Astrocyte of the hippocampus (primary cell): ENCODE measurements around the gene IZUMO4.
"Not testable (repeated sequence)": the region's sequence is repeated elsewhere in the genome, so short reads cannot be mapped to it uniquely, and the experiment has no call there.

Experiments
- DNase-seq: peaks from one replicate; pipeline ENCODE4 v3.0.0; 2011; ENCODE audit warnings: low read depth, low spot score

IZUMO4 gene

DNA sequence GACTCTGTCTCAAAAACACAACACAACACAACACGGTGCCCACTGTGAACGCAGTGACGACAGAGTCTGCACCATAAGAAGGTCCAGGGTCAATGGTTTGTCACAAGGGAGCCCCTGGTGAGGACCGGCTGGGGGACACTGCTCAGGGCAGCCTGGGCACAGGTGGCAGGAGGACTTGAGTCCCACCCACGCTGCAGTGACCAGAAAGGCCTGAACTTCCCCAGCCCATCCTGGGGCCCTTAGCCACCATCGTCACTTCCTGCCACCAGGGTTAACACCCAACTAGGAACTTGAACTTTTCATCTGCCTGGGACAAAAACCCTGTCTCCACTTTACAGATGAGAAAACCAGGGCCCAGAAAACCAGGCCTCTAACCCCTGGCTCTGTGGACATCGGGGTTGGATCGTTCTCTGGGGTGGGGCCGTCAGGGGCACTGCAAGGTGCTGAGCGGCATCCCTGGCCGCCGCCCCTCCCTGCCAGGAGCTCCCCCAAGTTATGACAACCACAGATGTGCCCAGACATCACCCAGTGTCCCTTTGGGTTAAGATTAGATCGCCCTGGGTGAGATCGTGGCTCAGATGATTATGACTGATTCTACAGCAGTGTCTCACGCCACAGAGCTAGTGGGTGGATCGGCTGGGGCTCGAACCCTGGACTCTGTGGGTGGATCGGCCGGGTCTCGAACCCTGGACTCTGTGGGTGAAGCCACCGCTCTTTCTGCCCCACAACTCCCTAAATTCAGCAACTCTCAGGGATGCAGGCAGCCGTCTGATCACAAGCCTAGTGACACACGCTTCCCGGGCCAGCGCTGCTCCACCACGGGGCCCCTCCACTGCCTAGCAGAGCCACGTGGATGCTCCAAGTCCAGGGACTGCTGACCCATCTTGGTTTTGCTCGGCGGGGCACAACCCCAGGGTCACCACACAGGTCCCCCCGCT, 14.6 kb upstream of the IZUMO4 start:
- DNase-seq = no peak

DNA sequence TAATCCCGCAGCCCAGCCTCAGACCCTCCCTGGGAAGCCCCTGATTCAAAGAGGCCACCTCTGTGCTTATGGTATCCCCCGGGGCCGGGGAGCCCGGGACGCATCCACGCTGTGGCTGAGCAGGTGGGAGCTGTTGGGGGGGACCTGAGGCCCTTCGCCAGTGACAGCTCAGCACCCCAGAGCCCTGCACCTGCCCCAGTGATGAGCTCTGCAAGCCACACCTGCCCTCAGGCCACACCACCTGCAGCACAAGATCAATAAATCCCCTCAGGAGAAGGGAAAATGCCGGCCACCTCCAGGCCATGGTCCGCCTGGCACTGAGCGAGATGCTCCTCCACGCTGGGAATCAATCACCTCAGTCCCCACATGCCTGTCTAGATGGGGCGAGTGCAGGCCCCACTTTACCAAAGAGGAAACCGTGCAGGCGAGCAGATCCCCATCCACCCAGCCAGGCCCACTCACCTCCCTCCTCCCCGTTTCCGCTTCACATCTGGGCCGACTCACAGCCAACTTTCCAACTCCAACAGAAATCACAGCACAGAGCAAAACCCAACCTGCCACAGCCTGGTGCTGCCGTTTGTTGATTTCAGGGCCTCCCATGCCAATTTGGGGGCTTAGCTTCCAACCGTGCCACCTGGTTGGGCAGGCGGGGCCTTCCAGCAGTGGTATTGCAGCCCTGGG, 13.4 kb upstream of the IZUMO4 start:
- DNase-seq = no peak

DNA sequence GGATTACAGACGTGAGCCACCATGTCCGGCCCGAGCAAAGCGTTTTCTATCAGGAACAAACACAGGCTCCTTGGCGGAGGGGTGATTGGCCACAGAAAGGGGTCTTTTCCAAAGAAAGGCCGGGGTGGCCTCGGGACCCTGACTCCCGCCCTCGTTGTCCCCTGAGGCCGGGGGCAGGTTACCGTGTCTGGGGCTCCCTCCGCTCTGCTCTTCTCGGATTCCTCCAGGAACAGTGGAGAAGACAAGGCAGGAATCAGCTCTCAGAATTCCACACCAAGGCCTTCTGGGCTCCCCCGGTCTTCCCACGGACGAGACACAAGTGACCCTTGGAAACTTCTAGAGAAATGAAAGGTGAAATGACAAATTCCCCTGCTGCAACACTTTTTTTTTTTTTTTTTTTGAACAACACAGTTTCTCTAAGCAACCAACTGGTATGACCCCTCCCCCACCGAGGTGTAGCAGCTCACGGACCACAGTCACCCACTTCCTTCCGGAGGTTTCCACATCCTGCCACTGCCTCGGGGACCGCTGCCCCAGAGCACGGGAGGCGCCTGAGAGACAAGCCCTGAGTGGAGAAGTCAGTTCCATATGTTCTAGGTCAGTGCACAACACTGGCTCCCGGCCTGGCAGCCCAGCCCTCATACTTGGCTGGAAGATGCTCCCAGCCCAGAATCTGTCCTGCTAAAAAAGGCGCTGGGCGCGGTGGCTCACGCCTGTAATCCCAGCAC, 11.6 kb upstream of the IZUMO4 start:
- DNase-seq = no peak

DNA sequence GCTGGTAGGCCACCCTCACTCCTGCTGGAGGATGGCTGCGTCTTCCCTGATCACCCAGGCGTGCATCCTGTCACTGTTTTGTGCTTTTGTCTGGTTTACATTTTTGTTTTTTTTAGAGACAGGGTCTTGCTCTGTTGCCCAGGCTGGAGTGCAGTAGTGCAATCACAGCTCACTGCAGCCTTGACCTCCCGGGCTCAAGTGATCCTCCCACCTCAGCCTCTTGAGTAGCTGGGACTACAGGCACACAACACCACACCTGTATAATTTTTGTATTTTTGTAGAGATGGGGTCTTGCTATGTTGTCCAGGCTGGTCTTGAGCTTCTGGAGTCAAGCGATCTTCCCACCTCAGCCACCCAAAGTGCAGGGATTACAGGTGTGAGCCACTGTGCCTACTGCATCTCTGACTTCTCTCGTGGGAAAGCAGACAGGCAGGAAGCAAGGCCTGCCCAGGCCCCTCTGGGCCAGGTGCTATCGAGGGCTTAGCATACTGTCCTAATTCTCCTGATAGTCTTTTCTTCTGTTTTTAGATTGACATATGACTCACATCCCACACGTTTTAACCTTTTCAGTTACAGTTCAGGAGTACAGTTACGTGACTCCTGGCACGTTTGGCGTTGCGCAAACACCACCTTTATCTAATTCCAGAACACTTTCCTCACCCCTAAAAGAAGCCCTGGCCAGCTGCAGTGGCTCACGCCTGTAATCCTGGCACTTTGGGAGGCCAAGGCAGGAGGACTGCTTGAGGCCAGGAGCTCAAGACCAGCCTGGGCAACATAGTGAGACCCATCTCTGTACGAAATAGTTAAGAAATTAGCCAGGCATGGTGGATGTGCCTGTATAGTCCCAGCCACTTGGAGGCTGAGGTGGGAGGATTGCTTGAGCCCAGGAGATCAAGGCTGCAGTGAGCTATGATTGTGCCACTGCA, 9.8 kb upstream of the IZUMO4 start:
- DNase-seq = not testable (repeated sequence)

DNA sequence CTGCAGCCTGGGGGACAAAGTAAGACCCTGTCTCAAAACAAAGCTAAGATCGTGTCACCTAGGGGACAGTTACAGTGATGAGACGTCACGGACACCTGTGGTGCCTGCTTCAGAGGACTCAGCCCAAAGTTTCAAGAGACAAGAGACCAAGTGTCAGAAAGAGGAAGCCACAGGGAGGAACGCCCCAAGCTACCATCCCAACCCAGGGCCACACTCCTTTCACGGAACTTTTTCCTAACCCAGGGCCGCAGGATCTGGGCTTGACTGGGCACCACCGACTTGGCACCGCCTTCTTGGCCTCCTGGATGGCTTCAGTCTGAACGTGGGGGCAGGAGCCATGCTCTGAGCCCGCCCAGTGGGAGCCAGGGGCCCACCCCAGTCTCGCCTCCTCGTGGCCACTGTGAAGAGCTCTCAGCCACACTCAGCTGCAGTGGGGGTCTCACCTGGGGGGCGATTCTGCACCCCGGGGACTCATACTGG, 9.1 kb upstream of the IZUMO4 start:
- DNase-seq = no peak

DNA sequence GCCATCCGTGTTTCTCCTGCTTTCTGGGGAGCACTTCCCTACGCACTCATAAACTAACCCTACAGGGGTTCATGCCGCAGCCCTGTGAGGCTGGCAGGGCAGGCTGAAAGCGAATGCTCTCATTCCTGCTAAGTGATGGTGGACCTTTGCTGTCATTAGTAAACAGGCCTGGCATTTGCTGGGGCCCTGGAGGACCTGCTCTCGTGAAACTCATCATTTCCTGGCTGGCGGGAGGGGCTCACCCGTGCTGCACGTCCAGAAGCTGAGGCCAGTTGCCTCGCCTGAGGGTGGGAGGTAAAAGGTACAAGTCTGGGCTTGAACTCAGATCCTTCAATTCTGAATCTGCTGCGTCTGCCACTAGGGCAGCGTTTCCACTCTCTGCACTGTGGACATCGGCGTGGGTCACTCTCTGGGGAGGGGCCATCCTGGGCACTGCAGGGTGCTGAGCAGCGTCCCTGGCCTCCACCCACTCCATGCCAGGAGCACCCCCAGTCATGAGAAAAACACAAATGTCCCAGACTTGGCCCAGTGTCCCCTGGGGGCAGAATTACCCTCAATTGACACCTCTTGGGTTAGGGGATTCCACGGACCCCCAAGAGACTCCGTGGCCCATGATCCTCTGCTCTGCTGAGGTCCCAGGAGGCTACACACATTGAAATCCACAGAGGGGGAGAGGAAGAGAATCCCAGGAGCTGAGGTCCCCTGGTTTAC, 7.6 kb upstream of the IZUMO4 start:
- DNase-seq = no peak

DNA sequence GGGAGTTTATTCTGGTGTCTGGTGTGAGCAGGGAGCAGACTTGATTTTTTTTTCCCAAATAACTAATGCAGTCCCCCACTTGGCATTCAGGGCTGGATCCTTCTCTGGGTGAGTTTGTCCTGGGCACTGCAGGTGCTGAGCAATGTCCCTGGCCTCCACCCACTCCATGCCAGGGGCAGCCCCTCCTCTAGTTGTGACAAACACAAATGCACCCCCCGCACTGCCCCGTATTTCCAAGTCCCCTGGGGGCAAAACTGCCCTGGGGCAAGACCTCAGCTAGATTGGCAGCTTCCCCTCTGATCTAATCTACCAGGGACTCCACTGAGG, 7.0 kb upstream of the IZUMO4 start:
- DNase-seq = no peak

DNA sequence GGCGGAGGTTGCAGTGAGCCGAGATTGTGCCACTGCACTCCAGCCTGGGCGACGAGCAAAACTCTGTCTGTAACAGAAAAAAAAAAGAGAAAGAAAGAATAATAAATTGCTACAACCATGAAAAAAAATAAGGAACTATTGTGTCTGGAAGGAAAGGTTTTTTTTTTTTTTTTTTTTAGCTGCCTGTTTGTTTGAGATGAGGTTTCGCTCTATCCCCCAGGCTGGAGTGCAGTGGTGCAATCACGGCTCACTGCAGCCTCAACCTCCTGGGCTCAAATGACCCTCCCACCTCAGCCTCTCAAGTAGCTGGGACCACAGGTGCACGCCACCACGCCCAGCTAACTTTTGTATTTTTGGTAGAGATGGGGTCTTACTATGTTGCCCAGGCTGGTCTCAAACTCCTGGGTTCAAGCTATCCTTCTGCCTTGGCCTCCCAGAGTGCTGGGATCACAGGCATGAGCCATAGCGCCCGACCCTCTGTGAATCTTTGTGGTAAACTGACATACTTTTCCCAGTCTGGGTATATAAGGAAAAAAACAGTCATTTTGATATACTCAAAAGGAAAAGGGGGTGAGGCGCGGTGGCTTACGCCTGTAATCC, 4.7 kb upstream of the IZUMO4 start:
- DNase-seq = not testable (repeated sequence)

DNA sequence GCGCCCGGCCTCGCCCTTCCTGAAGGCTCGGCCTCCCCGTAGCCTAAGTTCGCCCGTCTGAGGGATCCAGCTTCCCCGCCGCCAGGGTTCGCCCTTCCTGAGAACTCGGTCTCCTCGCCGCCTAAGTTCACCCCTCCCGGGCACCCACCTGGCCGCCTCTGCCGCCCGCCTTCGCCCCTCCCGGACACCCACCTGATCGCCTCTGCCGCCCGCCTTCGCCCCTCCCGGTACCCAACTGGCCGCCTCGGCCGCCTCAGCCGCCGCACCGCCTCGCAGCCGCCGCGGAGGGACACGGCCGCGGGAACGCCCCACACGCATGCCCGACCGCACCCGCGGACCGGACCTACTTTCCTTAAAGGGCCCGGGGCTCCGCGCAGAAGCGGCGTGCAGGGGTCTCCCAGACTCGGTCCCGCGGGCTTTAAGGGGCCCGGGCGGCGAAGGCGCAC, 658 bp upstream of the IZUMO4 start, which contains the start of gene MOB3A:
MOB3A (minus strand) TSS at position 293 of the 446 bp plus-strand sequence. CDS start 17,766 bp downstream, outside the sequence.
- DNase-seq = peak; percentile 97

DNA sequence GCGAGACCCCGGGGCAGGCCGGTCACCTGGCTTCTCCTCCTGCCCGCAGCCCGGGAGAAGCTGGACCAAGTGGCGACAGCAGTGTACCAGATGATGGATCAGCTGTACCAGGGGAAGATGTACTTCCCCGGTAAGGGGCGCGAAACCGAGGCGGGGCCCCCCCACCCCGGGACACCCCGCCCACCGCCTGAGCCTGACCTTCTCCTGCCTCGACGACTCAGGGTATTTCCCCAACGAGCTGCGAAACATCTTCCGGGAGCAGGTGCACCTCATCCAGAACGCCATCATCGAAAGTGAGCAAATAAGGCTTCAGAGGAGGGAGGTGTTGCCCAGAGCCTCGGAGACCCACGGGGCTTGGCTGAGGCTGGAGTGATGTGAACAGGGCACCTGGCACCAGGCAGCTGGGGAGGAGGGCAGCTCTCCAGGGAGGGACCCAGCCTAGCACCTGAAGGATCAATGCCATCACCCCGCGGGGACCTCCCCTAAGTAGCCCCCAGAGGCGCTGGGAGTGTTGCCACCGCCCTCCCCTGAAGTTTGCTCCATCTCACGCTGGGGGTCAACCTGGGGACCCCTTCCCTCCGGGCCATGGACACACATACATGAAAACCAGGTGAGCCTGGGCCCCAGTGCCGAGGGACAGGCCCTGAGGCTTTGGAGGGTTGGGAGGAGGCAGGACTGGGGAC, 629 bp downstream of the IZUMO4 start:
- no peak for DNase-seq

DNA sequence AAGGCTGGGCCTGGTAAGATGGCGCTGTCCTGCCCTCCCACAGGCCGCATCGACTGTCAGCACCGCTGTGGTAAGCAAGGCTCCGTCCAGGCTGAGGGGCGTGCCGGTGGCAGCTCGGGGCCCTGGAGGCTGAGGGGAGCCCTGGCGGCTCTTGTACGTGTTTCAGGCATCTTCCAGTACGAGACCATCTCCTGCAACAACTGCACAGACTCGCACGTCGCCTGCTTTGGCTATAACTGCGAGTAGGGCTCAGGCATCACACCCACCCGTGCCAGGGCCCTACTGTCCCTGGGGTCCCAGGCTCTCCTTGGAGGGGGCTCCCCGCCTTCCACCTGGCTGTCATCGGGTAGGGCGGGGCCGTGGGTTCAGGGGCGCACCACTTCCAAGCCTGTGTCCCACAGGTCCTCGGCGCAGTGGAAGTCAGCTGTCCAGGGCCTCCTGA, 1.2 kb downstream of the IZUMO4 start:
- no peak for DNase-seq

DNA sequence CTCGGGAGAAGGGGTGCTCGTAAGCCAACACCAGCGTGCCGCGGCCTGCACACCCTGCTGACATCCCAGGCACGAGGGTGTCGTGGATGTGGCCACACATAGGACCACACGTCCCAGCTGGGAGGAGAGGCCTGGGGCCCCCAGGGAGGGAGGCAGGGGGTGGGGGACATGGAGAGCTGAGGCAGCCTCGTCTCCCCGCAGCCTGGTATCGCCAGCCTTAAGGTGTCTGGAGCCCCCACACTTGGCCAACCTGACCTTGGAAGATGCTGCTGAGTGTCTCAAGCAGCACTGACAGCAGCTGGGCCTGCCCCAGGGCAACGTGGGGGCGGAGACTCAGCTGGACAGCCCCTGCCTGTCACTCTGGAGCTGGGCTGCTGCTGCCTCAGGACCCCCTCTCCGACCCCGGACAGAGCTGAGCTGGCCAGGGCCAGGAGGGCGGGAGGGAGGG, 2.4 kb downstream of the IZUMO4 start:
- no peak for DNase-seq

DNA sequence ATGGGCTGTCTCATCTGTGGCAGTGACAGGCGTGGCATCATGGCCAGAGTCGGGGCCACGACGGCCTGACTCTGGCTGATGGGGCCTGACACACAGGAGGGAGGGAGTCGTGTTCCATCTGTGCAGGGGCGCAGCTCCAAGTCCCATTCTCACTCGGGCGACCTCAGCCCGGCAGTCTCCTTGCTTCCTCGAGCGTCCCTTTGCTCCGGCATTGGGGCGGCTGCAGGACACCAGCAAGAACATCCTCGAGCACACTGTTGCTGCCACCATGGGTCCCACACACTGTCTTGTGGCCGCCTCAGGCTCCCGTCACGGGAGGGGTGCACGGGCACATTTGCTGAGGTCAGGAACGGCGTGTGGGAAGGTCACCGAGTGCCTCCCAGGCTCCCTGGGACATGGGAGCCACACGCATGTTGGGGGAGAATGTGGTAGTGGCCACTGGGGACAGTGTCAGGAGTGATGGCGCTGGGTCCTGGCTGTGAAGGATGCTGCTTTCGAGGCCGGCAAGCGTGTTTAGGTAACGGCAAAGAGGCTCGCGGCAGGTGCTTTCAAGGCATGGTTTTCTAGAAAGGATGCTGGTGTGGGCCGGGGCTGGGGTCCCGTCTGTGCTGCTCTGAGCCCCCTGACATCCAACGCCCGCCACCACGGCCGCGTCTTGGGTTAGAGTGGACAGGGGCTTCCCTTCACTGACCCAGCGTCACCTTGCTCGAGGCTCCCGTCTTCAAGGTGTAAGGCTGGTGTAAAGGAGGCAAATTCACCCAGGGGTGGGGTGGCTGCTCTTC, 3.4 kb downstream of the IZUMO4 start:
- no peak for DNase-seq

DNA sequence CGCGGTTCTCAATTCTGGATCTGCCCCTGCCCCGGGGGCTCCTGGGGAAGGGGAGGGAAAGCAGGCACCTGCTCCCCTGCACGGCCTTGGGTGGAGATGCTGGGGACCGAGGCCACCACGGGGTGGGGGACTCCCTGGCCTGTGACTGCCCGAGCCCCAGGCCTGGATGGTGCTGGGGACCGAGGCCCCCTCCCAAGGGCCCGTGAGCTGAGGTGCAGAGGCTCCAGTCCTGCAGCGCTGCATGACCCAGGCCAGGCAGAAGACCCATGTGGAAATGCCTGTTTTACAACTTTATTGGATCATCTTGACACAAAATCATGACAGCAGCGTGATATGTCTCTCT, 4.0 kb downstream of the IZUMO4 start:
- DNase-seq = no peak

DNA sequence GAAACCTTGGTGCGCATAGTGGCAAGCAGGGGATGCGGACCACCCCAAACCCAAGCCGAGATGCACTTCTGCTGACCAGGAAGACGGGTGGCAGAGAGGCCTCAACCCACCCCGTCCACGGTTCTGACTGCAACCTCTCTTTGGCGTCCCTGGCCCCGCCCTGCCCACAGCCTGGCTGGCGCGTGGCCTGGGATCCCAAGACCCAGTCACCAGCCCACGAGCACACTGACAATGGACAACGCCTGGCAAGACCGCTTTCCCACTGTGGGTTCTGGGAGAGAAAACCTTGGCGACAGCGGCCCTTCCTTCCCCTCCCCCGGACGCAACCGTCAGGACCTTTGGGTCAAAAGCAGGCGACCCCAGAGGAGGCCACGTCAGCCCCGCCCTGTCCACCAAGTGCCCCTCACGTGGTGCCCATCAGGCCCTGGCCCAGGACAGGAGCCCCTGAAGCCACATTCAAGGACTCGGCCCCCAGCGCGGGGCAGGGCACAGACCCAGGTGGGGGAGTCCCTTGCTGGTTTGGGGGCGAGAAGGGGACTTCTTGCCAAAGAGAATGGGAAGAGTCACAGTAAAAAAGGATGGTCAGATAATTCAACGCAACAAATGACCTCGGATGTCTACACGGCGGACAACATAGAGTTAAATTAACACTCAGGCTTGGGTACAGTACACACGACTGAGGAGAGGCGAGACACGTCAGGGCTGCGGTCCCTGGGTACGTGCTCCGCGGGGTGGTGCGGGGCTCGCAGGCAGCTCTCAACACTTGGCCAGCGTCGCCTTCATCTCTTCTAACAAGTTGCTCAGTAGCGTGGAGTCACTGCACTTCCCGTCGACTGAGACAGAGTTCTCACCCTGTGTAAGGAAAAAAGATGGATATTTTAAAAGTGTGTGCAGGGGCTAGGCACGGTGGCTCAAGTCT, 5.0 kb downstream of the IZUMO4 start:
- no peak for DNase-seq

DNA sequence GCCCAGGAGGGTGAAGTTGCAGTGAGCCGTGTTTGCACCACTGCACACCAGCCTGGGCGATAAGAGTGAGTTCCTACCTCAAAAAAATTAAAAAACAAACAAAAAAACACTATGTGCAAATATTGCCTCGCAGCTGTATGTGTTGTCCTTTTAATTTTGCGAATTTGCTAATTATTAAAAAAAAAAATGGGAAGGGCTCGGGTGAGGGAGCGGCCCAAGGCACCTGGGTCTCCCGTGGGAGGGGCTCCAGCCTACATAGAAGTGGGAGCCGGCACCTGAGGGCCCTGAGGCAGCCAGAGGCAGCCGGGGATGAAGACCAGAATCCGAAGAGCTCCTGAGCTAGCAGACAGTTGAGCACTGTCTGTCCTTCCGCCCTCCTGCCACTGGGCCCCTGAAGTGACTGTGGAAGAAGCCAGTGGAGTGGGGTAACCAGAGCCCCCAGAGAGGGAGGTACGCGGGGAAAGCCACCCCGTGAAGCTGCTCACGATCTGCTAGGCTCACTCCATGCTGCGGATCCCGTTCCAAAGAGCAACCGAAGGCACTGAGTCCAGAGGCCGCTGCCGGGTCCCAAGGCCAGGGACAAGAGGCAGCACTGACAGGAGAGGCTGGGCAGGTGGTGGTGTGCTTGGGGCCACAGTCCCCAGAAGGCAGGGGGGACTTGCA, 6.5 kb downstream of the IZUMO4 start:
- no peak for DNase-seq
